Measurements from ENCODE around the gene LRRC1. TPM values are rescaled to one million over a fixed set of nuclear protein-coding genes. Genes with fewer than 3 reads are reported as not detected.

The LRRC1 gene
- total RNA-seq, 1 donor from 2014 or later = 9.3 TPM

- DNase-seq (ENCODE audit: low read depth) = no peak
- TF ChIP-seq CTCF (conservative IDR thresholded peaks at IDR 0.05; ENCODE audit: low read depth, low read length) = no peak
- H3K4me3 ChIP-seq (ENCODE audit: low read depth, low read length) = no peak overlapping the region
Observed at GRCh38 chr6:53917464-53917842, 122.6 kb downstream of the LRRC1 start.

- TF ChIP-seq CTCF (conservative IDR thresholded peaks at IDR 0.05; ENCODE audit: low read depth, low read length) = no peak
- H3K4me3 ChIP-seq (ENCODE audit: low read depth, low read length) = no peak overlapping the region
- no peak for DNase-seq (ENCODE audit: low read depth)
Observed at GRCh38 chr6:53918854-53919510, 124.2 kb downstream of the LRRC1 start.

GRCh38 chr6:53919881-53920360, 125.1 kb downstream of the LRRC1 start:
- DNase-seq (ENCODE audit: low read depth) = no peak
- TF ChIP-seq CTCF (conservative IDR thresholded peaks at IDR 0.05; ENCODE audit: low read depth, low read length) = no peak
- H3K4me3 ChIP-seq (ENCODE audit: low read depth, low read length) = no peak overlapping the region

- TF ChIP-seq CTCF (conservative IDR thresholded peaks at IDR 0.05; ENCODE audit: low read depth, low read length) = no peak
- H3K4me3 ChIP-seq (ENCODE audit: low read depth, low read length) = no peak overlapping the region
Observed at GRCh38 chr6:53920881-53921280, 126.1 kb downstream of the LRRC1 start.

DNA sequence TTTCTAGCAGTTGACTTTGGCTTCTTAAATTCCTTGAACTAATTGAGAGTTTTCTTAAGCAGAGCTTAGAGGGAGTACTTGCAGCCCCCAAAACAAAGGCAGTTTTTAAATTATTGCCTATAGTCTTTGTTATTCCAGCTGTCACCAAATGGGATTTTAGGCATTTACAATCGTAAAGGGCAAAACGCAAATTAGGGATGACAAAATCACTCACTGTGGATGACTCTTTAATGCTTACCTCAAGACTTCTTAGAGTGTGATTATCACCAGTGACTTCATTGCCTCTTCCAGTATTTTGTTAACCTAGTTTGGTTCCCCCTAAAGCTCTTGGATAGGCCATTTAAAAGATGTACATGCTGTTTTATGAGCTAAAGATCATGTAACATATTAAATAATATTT, 126.8 kb downstream of the LRRC1 start:
- no peak for DNase-seq (ENCODE audit: low read depth)
- no peak for TF ChIP-seq CTCF (conservative IDR thresholded peaks at IDR 0.05; ENCODE audit: low read depth, low read length)
- no peak overlapping the region for H3K4me3 ChIP-seq (ENCODE audit: low read depth, low read length)

More at GRCh38 chr6:53920881-53921280, 126.1 kb downstream of the LRRC1 start:
- no peak for DNase-seq (ENCODE audit: low read depth)

DNA sequence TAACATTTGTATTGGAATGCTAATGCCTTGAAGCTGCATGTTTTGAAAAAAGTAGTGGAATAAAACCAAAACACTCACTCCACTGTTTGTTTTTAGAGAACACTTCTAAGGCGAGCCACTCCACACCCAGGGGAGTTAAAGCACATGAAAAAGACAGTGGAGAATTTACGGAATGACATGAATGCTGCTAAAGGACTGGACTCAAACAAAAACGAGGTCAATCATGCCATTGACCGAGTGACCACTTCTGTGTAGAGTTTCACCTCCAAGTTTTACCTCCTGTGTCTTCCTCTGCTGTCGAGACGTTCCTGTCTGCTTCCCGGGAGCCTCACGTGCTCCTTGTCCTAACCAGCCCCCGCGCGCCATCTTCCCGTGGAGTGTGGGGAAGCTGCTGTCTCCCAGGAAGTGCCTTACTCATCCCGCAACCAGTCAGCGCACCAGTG, 127.8 kb downstream of the LRRC1 start:
- DNase-seq (ENCODE audit: low read depth) = peak; percentile 30
- H3K4me3 ChIP-seq (ENCODE audit: low read depth, low read length) = no peak overlapping the region
- TF ChIP-seq CTCF (conservative IDR thresholded peaks at IDR 0.05; ENCODE audit: low read depth, low read length) = no peak

DNA sequence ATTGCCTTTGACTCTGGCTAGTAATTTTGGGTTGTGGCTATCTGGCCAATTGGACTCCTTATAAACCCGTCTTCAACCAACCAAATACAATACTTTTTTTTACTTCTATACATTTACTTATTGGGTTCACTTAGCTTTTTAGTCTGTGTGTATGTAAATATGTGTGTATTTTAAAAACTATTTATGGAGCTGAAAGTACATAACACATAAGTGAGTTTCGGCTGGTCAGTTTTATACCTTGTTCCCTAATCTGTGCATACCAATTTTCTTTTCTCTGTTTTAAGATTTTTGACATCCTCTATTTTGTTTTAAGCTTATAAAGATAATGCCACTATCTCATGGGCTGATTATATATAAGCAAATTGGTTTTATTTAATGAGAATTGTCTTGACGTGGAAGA, 129.5 kb downstream of the LRRC1 start:
- DNase-seq (ENCODE audit: low read depth) = no peak
- TF ChIP-seq CTCF (conservative IDR thresholded peaks at IDR 0.05; ENCODE audit: low read depth, low read length) = no peak
- H3K4me3 ChIP-seq (ENCODE audit: low read depth, low read length) = no peak overlapping the region
